Gastrocnemius medialis (tissue), 4 donors: Measurements from ENCODE around the gene WWOX. TPM values are rescaled to one million over a fixed set of nuclear protein-coding genes. Genes with fewer than 3 reads are reported as not detected.

Experiments
- ATAC-seq, 2 donors: fragments of 150-250 bp; one replicate each; pipeline ENCODE4 v1.9.1; 2016
- DNase-seq, 2 donors: peaks; one replicate each; pipeline ENCODE4 v3.0.0-alpha.2; 2019
- H3K27ac ChIP-seq, 4 donors: fragments of 200-600 bp; sonication (generic); 1 replicate in 1 of 4; 2 replicates in 3 of 4; pipeline ENCODE4 v1.5.1; 2016 to 2018; ENCODE audit warnings: mild to moderate bottlenecking in 2 of 4, moderate library complexity in 1 of 4
- H3K27me3 ChIP-seq, 3 donors: fragments of 200-600 bp; sonication (generic) in 2 of 3; 1 replicate in 1 of 3; 2 replicates in 2 of 3; pipeline versions ENCODE4 v1.5.1 to v1.6.0; 2016 to 2019; ENCODE audit warnings: mild to moderate bottlenecking in 1 of 3, moderate library complexity in 1 of 3
- H3K36me3 ChIP-seq, 2 donors: fragments of 200-600 bp; sonication (generic) in 1 of 2; one replicate each; pipeline ENCODE4 v1.5.1; 2017 to 2018
- H3K4me1 ChIP-seq, 2 donors: fragments of 200-600 bp; sonication (generic) in 1 of 2; one replicate each; pipeline ENCODE4 v1.5.1; 2016 to 2017; ENCODE audit warnings: mild to moderate bottlenecking in 2 of 2
- H3K4me3 ChIP-seq, 4 donors: fragments of 200-600 bp; sonication (generic) in 3 of 4; 1 replicate in 1 of 4; 2 replicates in 3 of 4; pipeline ENCODE4 v1.5.1; 2016 to 2019; ENCODE audit warnings: mild to moderate bottlenecking in 2 of 4
- H3K9me3 ChIP-seq, 3 donors: fragments of 200-600 bp; sonication (generic) in 2 of 3; 1 replicate in 1 of 3; 2 replicates in 2 of 3; pipeline ENCODE4 v1.5.1; 2016 to 2019
- CTCF ChIP-seq, 5 experiments: fragments of 450-650 bp in 3 of 5; fragments of 200-600 bp in 2 of 5; sonication (generic) in 2 of 5; IDR thresholded peaks in 4 of 5; conservative IDR thresholded peaks in 1 of 5; 1 replicate in 4 of 5; 2 replicates in 1 of 5; pipeline ENCODE4 v1.5.1; 2016 to 2019; ENCODE audit warnings: antibody characterized with exemption in 5 of 5, mild to moderate bottlenecking in 3 of 5, moderate library complexity in 3 of 5
- POLR2A ChIP-seq, 2 donors: fragments of 450-650 bp; IDR thresholded peaks; one replicate each; pipeline ENCODE4 v1.6.1; 2017; ENCODE audit warnings: antibody characterized with exemption in 2 of 2, mild to moderate bottlenecking in 2 of 2, moderate library complexity in 2 of 2
- in situ Hi-C, 4 donors: fragments of 200-750 bp; cut with MboI; loops; one replicate each; pipeline versions ENCODE4 v1.15.0 to v1.8.0; 2017; ENCODE audit warnings: low sequenced_read_pairs in 4 of 4
- intact Hi-C: fragments of 100-400 bp; cut with DNase I; formaldehyde crosslinking; loops from one replicate; pipeline ENCODE4 v1.15.1; 2023; ENCODE audit warnings: low total_unique reads
- total RNA-seq, 4 donors: library from RNA; depleted of rRNA; stranded (reverse); fragments of >200 nt; gene quantifications; one replicate each; pipeline versions ENCODE4 v1.1.0 to v1.2.3, GENCODE V29; 2016

WWOX gene
- total RNA-seq, 4 donors from 2014 or later, result 3.3 to 13.0 (median 6.0) TPM

- Histone ChIP-seq H3K9me3 (no peaks in the 10 kb centered on the region), H3K27me3 (peaks cover 0 to 4% (median 2%) of the 10 kb centered on the region in 3 donors), H3K36me3 (no peaks in the 10 kb centered on the region), H3K4me3 (no peak overlapping the region), H3K27ac (no peak overlapping the region), H3K4me1 (no peaks in the 10 kb centered on the region)
- DNase-seq (no peak), ATAC-seq (no peak)
- in situ Hi-C loops (no loop called here), intact Hi-C loops (no loop called here)
- TF ChIP-seq CTCF (IDR thresholded peaks at IDR 0.05 in 4 of 5, conservative IDR thresholded peaks at IDR 0.05 in 1 of 5), result no peak
- no peak for TF ChIP-seq POLR2A (IDR thresholded peaks at IDR 0.05)
Measured at GRCh38 chr16:79182616-79183015, 1083.2 kb downstream of the WWOX start.

- Histone ChIP-seq H3K27me3 (peaks cover 0 to 4% (median 0%) of the 10 kb centered on the region in 3 donors), H3K27ac (no peak overlapping the region), H3K4me3 (no peak overlapping the region), H3K36me3 (no peaks in the 10 kb centered on the region), H3K4me1 (no peaks in the 10 kb centered on the region), H3K9me3 (no peaks in the 10 kb centered on the region)
- intact Hi-C loops, result no loop called here
- no peak for DNase-seq
- no peak for TF ChIP-seq CTCF (IDR thresholded peaks at IDR 0.05 in 4 of 5, conservative IDR thresholded peaks at IDR 0.05 in 1 of 5)
- TF ChIP-seq POLR2A (IDR thresholded peaks at IDR 0.05), result no peak
- in situ Hi-C loops, result no loop called here
- ATAC-seq, result no peak
Measured at GRCh38 chr16:79183571-79183970, 1084.1 kb downstream of the WWOX start.

- in situ Hi-C loops, result no loop called here
- TF ChIP-seq CTCF (IDR thresholded peaks at IDR 0.05 in 4 of 5, conservative IDR thresholded peaks at IDR 0.05 in 1 of 5) (no peak), POLR2A (IDR thresholded peaks at IDR 0.05) (no peak)
- intact Hi-C loops, result no loop called here
Measured at GRCh38 chr16:79184464-79185030, 1085.1 kb downstream of the WWOX start.

GRCh38 chr16:79185711-79186110, 1086.3 kb downstream of the WWOX start:
- in situ Hi-C loops, result no loop called here
- H3K9me3 ChIP-seq, result no peaks in the 10 kb centered on the region
- no peaks in the 10 kb centered on the region for H3K4me1 ChIP-seq
- DNase-seq (no peak), ATAC-seq (no peak)
- TF ChIP-seq POLR2A (IDR thresholded peaks at IDR 0.05) (no peak), CTCF (IDR thresholded peaks at IDR 0.05 in 4 of 5, conservative IDR thresholded peaks at IDR 0.05 in 1 of 5) (no peak)
- no peaks in the 10 kb centered on the region for H3K36me3 ChIP-seq
- H3K27me3 ChIP-seq, result peaks cover 0 to 4% (median 0%) of the 10 kb centered on the region in 3 donors
- H3K27ac ChIP-seq, result no peak overlapping the region
- intact Hi-C loops, result no loop called here
- H3K4me3 ChIP-seq, result no peak overlapping the region

More at GRCh38 chr16:79184464-79185030, 1085.1 kb downstream of the WWOX start:
- Histone ChIP-seq H3K36me3 (no peaks in the 10 kb centered on the region), H3K27me3 (peaks cover 0 to 4% (median 0%) of the 10 kb centered on the region in 3 donors), H3K27ac (no peak overlapping the region), H3K9me3 (no peaks in the 10 kb centered on the region), H3K4me1 (no peaks in the 10 kb centered on the region), H3K4me3 (no peak overlapping the region)
- DNase-seq (no peak), ATAC-seq (no peak)

- no peak overlapping the region for H3K27ac ChIP-seq
- no peak for DNase-seq
- H3K4me3 ChIP-seq, result no peak overlapping the region
- no peaks in the 10 kb centered on the region for H3K27me3 ChIP-seq
- in situ Hi-C loops, result no loop called here
- H3K4me1 ChIP-seq, result no peaks in the 10 kb centered on the region
- intact Hi-C loops, result no loop called here
- ATAC-seq, result no peak
- TF ChIP-seq POLR2A (IDR thresholded peaks at IDR 0.05), result no peak
- no peak for TF ChIP-seq CTCF (IDR thresholded peaks at IDR 0.05 in 4 of 5, conservative IDR thresholded peaks at IDR 0.05 in 1 of 5)
- no peaks in the 10 kb centered on the region for H3K36me3 ChIP-seq
- no peaks in the 10 kb centered on the region for H3K9me3 ChIP-seq
Measured at GRCh38 chr16:79186196-79186595, 1086.7 kb downstream of the WWOX start.
